IPS-18a (cell line): ENCODE measurements around the gene NOTCH1.

ENCODE experiments used
- H3K27ac ChIP-seq: one replicate; pipeline ENCODE4 v1.5.1; 2013; ENCODE audit warnings: low read length
- H3K27me3 ChIP-seq: one replicate; pipeline ENCODE4 v1.6.1; 2013; ENCODE audit warnings: mild to moderate bottlenecking, low read length; ENCODE audit not compliant: control insufficient read depth, insufficient read depth
- H3K36me3 ChIP-seq: one replicate; pipeline ENCODE4 v1.6.1; 2013; ENCODE audit warnings: low read depth, low read length; ENCODE audit not compliant: control insufficient read depth
- H3K4me1 ChIP-seq: one replicate; pipeline ENCODE4 v1.6.1; 2013; ENCODE audit warnings: low read depth, low read length; ENCODE audit not compliant: control insufficient read depth
- H3K4me3 ChIP-seq: one replicate; pipeline ENCODE4 v1.5.1; 2013; ENCODE audit warnings: low read length
- H3K9ac ChIP-seq: one replicate; pipeline ENCODE4 v1.6.1; 2013; ENCODE audit warnings: mild to moderate bottlenecking, low read length, moderate library complexity
- H3K9me3 ChIP-seq: one replicate; pipeline ENCODE4 v1.6.1; 2013; ENCODE audit warnings: low read depth, low read length; ENCODE audit not compliant: control insufficient read depth

The NOTCH1 gene

DNA sequence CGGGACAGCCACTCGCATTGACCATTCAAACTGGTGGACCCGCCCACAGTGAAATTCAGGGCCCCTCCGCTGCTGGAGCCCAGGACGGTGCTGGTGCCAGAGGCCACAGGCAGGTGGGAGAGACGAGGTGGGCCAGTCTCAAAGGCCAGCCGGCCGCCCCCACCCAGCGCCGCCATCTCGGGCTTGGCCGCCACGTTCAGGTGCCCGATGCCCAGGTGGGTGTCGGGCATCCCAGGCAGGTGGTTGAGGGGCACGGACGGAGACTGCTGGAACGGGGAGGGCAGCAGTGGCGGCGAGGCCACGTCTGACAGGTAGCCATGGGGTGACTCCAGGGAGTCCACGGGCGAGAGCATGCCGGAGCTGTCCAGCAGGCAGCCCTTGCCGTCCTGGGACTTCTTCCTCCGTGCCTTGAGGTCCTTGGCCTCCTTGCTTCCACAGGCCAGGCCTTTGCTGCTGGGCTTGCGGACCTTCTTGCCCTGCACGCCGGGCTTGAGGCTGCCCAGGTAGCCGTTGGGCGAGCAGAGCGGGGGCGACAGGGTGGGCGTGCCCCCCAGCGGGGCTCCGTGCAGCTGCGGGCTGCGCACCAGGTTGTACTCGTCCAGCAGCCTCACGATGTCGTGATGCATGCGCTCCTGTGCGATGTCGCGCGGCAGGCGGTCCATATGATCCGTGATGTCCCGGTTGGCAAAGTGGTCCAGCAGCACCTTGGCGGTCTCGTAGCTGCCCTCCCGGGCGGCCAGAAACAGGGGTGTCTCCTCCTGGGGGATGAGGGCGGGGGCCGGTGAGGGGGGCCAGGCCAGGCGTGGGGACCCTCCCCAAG is 48.8 kb downstream of the NOTCH1 start:
- H3K27me3 ChIP-seq = no peaks in the 10 kb centered on the region
- H3K4me1 ChIP-seq = no peaks in the 10 kb centered on the region
- no peak overlapping the region for H3K4me3 ChIP-seq
- H3K36me3 ChIP-seq = peaks cover 51% of the 10 kb centered on the region
- no peak overlapping the region for H3K9ac ChIP-seq
- no peaks in the 10 kb centered on the region for H3K9me3 ChIP-seq
- H3K27ac ChIP-seq = no peak overlapping the region

DNA sequence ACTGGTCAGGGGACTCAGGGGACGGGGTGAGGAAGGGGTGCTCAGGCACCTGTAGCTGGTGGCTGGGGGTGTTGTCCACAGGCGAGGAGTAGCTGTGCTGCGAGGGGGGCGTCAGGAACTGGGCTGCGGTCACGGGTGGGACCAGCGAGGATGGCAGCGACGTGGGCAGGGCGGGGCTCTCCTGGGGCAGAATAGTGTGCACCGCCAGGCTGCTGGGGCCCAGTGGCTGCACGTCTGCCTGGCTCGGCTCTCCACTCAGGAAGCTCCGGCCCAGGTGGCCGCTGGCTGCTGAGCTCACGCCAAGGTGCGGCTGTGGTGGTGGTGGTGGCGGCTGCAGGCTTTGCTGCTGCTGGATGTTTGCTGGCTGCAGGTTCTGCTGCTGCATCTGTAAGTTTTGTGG is 49.7 kb downstream of the NOTCH1 start:
- H3K9ac ChIP-seq = no peak overlapping the region
- H3K27ac ChIP-seq = no peak overlapping the region
- H3K4me1 ChIP-seq = no peaks in the 10 kb centered on the region
- H3K9me3 ChIP-seq = no peaks in the 10 kb centered on the region
- H3K4me3 ChIP-seq = no peak overlapping the region
- peaks cover 44% of the 10 kb centered on the region for H3K36me3 ChIP-seq
- no peaks in the 10 kb centered on the region for H3K27me3 ChIP-seq

GRCh38 chr9:136495238-136495800 is 50.5 kb downstream of the NOTCH1 start:
- H3K4me3 ChIP-seq = no peak overlapping the region
- no peak overlapping the region for H3K27ac ChIP-seq
- peaks cover 38% of the 10 kb centered on the region for H3K36me3 ChIP-seq
- H3K9ac ChIP-seq = no peak overlapping the region
- no peaks in the 10 kb centered on the region for H3K4me1 ChIP-seq
- H3K27me3 ChIP-seq = no peaks in the 10 kb centered on the region
- no peaks in the 10 kb centered on the region for H3K9me3 ChIP-seq

DNA sequence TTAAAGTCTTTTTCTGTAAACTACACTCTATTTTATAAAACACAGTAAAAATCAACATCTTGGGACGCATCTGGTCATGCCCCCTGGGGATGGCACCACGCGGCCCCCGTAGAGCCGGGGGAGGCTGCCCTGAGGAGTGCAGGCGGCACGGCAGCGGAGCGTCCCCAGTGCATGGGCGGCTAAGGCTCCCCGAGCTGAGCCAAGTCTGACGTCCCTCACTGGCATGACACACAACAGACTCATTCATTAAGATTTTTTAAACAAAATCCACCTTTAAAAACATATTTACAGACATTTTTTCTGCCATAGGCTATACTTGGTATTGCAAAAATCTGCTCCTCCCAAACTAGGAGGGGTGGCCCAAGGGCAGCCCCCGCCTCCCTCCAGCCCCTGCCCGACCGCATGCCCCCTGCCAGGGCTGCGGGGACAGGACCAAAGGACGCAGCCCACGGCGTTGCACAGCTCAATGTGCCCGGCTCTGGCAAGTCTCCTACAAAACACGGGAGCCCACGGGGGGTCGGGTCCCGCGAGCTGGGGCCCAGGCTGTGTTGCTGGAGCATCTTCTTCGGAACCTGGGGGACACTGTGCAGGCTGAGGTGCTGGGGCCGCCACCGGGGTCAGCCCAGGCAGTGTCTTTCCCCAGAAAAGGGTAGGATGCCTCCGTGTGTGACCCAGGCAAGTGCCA is 51.2 kb downstream of the NOTCH1 start:
- H3K9ac ChIP-seq = no peak overlapping the region
- H3K27ac ChIP-seq = no peak overlapping the region
- no peaks in the 10 kb centered on the region for H3K4me1 ChIP-seq
- no peaks in the 10 kb centered on the region for H3K9me3 ChIP-seq
- H3K36me3 ChIP-seq = peaks cover 33% of the 10 kb centered on the region
- no peak overlapping the region for H3K4me3 ChIP-seq
- no peaks in the 10 kb centered on the region for H3K27me3 ChIP-seq

DNA sequence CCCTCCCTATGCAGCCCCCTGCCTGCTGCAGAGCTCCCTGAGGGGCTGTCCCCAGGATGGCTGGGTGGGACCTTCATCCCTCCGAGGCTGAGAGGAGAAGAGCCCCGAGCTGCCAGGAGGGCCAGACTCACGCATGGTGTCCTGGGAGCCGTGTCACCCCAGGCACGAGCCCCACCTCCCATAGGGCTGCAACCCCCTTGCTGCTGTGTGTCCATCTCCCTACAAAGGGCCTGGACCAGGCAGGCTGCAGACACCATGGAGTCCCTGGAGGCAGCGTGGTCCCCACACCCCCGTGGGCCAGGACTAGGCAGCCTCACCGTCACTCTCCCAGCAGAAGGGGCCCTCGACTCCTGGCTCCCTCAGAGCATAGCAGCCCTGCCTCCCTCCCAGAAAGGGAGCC is 51.8 kb downstream of the NOTCH1 start:
- H3K4me1 ChIP-seq = no peaks in the 10 kb centered on the region
- H3K9ac ChIP-seq = no peak overlapping the region
- no peaks in the 10 kb centered on the region for H3K9me3 ChIP-seq
- peaks cover 27% of the 10 kb centered on the region for H3K36me3 ChIP-seq
- no peak overlapping the region for H3K27ac ChIP-seq
- no peak overlapping the region for H3K4me3 ChIP-seq
- H3K27me3 ChIP-seq = no peaks in the 10 kb centered on the region

DNA sequence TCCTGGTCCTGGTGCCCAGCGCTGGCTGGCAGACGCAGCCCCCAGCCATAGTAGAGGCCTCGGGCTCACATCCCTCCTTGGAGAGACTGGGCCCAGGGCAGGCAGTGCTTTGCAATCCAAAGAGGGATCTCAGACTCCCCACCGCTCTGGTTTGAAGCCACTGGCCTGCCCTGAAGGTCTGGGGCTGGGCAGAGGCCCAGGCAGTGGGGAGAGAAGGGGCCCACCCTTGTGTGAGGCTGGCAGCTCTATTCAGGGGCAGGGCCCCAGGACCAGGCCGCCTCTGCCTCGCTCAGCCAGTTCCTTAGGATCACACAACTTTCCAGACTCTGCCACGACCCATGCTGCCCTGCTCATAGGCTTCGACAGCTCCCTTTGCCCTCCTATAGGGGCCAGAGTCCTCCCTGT is 52.3 kb downstream of the NOTCH1 start:
- Histone ChIP-seq H3K36me3 (peaks cover 22% of the 10 kb centered on the region), H3K4me3 (no peak overlapping the region), H3K9me3 (no peaks in the 10 kb centered on the region), H3K27me3 (no peaks in the 10 kb centered on the region), H3K27ac (no peak overlapping the region), H3K4me1 (no peaks in the 10 kb centered on the region), H3K9ac (no peak overlapping the region)

DNA sequence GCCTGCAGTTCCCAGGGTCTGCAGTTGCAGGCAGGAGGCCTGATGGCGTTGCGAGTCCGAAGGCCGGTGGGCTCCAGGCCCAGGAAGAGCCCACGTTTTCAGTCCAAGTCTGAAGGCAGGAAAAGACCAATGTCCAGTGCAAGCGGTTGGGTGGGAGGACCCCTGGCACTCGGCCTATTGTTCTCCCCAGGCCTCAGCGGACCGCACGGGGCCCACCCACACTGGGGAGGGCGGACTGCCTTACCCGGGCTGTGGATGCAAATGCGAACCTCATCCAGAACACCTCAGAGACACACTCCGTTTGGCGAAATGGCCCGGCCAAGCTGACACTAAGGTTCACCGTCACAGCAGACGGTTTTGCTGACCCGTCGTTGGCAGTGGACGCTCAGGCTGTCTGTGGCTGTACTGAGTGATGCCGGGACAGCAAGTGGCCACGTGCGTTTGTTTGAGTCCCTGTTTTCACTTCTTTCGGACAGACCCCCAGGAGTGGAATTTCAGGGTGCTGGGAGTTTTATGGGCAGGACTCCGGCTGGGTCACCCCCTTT is 52.8 kb downstream of the NOTCH1 start:
- H3K27me3 ChIP-seq = no peaks in the 10 kb centered on the region
- H3K9ac ChIP-seq = no peak overlapping the region
- H3K9me3 ChIP-seq = no peaks in the 10 kb centered on the region

DNA sequence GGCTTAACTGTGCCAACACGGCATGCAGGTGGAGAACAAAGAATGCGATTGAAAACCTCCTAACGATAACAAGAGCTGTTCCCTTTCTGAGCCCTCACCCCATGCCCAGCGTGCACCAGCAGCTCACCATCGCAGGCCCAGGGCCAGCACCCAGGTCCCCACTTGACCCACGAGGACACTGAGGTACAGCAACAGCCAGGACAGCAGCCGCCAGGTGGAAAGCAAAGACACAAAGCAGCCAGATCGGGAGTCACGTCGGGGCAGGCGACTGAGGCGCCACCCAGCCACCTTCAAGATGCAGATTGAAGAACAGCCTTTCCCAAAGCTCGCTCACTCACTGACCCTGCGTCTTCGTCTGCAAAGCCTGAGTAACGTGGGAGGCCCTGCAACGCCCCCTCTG is 56.1 kb downstream of the NOTCH1 start:
- H3K4me3 ChIP-seq = no peak overlapping the region
- no peak overlapping the region for H3K27ac ChIP-seq
- no peaks in the 10 kb centered on the region for H3K9me3 ChIP-seq
- H3K9ac ChIP-seq = no peak overlapping the region
- no peaks in the 10 kb centered on the region for H3K36me3 ChIP-seq
- H3K27me3 ChIP-seq = no peaks in the 10 kb centered on the region
- H3K4me1 ChIP-seq = no peaks in the 10 kb centered on the region

More for the DNA sequence above, 52.8 kb downstream of the NOTCH1 start:
- Histone ChIP-seq H3K4me3 (no peak overlapping the region), H3K4me1 (no peaks in the 10 kb centered on the region), H3K36me3 (peaks cover 18% of the 10 kb centered on the region), H3K27ac (no peak overlapping the region)

GRCh38 chr9:136488247-136489214 is 57.3 kb downstream of the NOTCH1 start:
- Histone ChIP-seq H3K4me1 (no peaks in the 10 kb centered on the region), H3K9ac (no peak overlapping the region), H3K36me3 (no peaks in the 10 kb centered on the region), H3K4me3 (no peak overlapping the region), H3K27me3 (no peaks in the 10 kb centered on the region), H3K9me3 (no peaks in the 10 kb centered on the region), H3K27ac (no peak overlapping the region)

DNA sequence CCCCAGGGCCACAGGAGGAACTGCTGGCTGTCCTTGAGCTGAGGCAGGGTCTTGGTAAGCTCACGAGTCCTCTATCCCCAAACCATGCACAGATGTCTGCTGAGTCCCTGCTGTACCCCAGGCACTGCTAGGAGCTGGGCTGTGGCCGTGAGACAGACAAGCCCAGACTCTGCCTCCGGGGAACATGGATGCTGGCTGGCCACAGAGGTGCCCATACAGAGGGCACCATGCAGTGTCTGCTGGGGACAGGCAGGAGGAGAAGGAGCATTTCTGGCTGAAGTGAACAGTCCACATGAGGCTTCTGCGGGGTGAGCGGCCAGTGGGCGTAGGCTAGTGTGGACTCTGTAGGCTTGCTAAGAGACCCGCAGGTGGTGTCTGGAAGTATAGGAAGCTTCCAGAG is 58.2 kb downstream of the NOTCH1 start:
- Histone ChIP-seq H3K9ac (no peak overlapping the region), H3K4me3 (no peak overlapping the region), H3K4me1 (no peaks in the 10 kb centered on the region), H3K27ac (no peak overlapping the region), H3K36me3 (no peaks in the 10 kb centered on the region), H3K27me3 (no peaks in the 10 kb centered on the region), H3K9me3 (no peaks in the 10 kb centered on the region)
